ENCODE results near the gene IMPA2. TPM values are rescaled to one million over a fixed set of nuclear protein-coding genes. Genes with fewer than 3 reads are reported as not detected.

The IMPA2 gene
- total and polyA plus RNA-seq, 2 of the 8 experiments (the other 6 are each of a cell fraction or from before 2014, with no cell fraction given) = 102 to 140 TPM

DNA sequence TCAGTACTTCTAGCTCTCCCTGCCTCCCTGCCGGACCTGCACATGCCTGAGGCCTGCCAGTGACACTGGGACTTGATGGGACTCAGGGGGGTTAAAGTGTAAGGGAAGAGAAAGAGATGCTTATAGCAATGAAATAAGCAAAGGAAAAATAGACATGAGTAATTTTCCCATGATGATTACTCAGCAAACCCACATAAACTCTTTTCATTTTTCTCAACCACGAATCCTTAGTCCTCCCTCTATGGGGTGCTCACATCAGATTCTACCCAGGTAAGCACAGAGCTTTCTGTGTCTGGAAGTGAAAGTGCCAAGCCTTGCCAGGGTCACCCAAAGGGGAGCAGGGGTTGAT, 67.5 kb downstream of the IMPA2 start:
- H2BK20ac ChIP-seq (ENCODE audit: low read length) = no peak overlapping the region
- no peak overlapping the region for H3K56ac ChIP-seq (replicated peaks; ENCODE audit: insufficient read length, low read depth, low read length)
- no peaks in the 10 kb centered on the region for H3K9me3 ChIP-seq (ENCODE audit: insufficient read depth in 2 of 2, low read depth in 1 of 2, low read length in 1 of 2)
- no peak overlapping the region for H3K27ac ChIP-seq (ENCODE audit: low read depth, low read length)
- ChIA-PET CTCF (ENCODE audit: partially characterized antibody) (interaction anchor here (0.9 to 3.1 kb wide), 13 partner anchors 9 to 116 kb away, joined by 3 to 26 read pairs (median 5); no protein-coding TSS in a partner anchor), POLR2A (ENCODE audit: partially characterized antibody) (interaction anchor here (0.6 kb wide), 1 partner anchor 95 kb away, joined by 3 read pairs; no protein-coding TSS in a partner anchor)
- DNase-seq (ENCODE audit: low read depth in 1 of 2, low spot score in 2 of 2) (no peak), FAIRE-seq (no peak)
- no peaks in the 10 kb centered on the region for H3K79me1 ChIP-seq (ENCODE audit: low read depth, low read length)
- H3K79me2 ChIP-seq (ENCODE audit: control insufficient read depth in 1 of 2, insufficient read depth in 2 of 2, low read length in 2 of 2) = no peaks in the 10 kb centered on the region
- 91% methylated on average over 2 of the region's 2 CpGs; no CpG with 5 or more reads in 1 of the 2 experiments for WGBS, 2 experiments (ENCODE audit: extremely low coverage in 1 of 2, insufficient coverage in 1 of 2, insufficient read length in 1 of 2, insufficient replicate concordance in 2 of 2, low coverage in 1 of 2, low lambda C conversion rate in 2 of 2, missing lambda C conversion rate in 1 of 2)
- H4K8ac ChIP-seq (ENCODE audit: extremely low read depth, insufficient read depth, low read length) = no peak overlapping the region
- no peak overlapping the region for H3K14ac ChIP-seq (ENCODE audit: insufficient read length)
- no peak overlapping the region for H2AFZ ChIP-seq (ENCODE audit: low read length)
- H3K4me1 ChIP-seq (replicated peaks in 1 of 4; ENCODE audit: control insufficient read depth in 3 of 4, insufficient read depth in 4 of 4, low read length in 3 of 4) = peaks cover 0 to 4% (median 0%) of the 10 kb centered on the region in 4 experiments; a peak in 1 of 7 replicates
- H4K20me1 ChIP-seq (replicated peaks in 1 of 2; ENCODE audit: control insufficient read depth in 1 of 2, insufficient read depth in 2 of 2, low read length in 2 of 2) = no peaks in the 10 kb centered on the region
- H2BK15ac ChIP-seq (ENCODE audit: low read length) = no peak overlapping the region
- no peaks in the 10 kb centered on the region for H3K23me2 ChIP-seq (ENCODE audit: low read depth, low read length)
- H2BK120ac ChIP-seq (replicated peaks; ENCODE audit: low read depth, low read length) = no peak overlapping the region
- H3K4ac ChIP-seq (replicated peaks; ENCODE audit: insufficient read length, low read depth, low read length) = no peak overlapping the region
- H3K18ac ChIP-seq (ENCODE audit: extremely low read depth, low read length) = no peak overlapping the region
- H4K5ac ChIP-seq (ENCODE audit: insufficient read length, low read depth, low read length) = no peak overlapping the region
- no peak overlapping the region for H2BK5ac ChIP-seq (ENCODE audit: low read depth, low read length)
- no peak overlapping the region for H2BK12ac ChIP-seq (ENCODE audit: low read depth, low read length)
- no peak overlapping the region for H3K4me3 ChIP-seq (ENCODE audit: extremely low read depth in 1 of 4, insufficient read depth in 2 of 4, low read depth in 3 of 4, low read length in 4 of 4)
- no peak overlapping the region for H3K4me2 ChIP-seq (ENCODE audit: insufficient read depth in 1 of 2, low read depth in 2 of 2, low read length in 2 of 2)
- no peak overlapping the region for H3K9ac ChIP-seq (replicated peaks in 1 of 4; ENCODE audit: extremely low read depth in 1 of 4, low read depth in 3 of 4, low read length in 3 of 4)
- no peak overlapping the region for H2AK5ac ChIP-seq (ENCODE audit: low read depth, low read length)
- no peaks in the 10 kb centered on the region; a peak in 1 of 7 replicates for H3K27me3 ChIP-seq (replicated peaks in 1 of 4; ENCODE audit: control insufficient read depth in 3 of 4, extremely low read depth in 1 of 4, insufficient read depth in 3 of 4, low read length in 3 of 4)
- H3K36me3 ChIP-seq (ENCODE audit: control insufficient read depth in 2 of 4, insufficient read depth in 4 of 4, low read length in 3 of 4) = no peaks in the 10 kb centered on the region
- no peak overlapping the region for H4K91ac ChIP-seq (replicated peaks; ENCODE audit: insufficient read length, low read length)
- H3K23ac ChIP-seq (ENCODE audit: insufficient read length) = no peak overlapping the region
- TF ChIP-seq FOSL1 (IDR thresholded peaks at IDR 0.05; ENCODE audit: insufficient read depth, low read depth, low read length) = no peak
- TF ChIP-seq ASH2L (IDR thresholded peaks at IDR 0.05; ENCODE audit: low read length) = no peak
- TF ChIP-seq CEBPB (IDR thresholded peaks at IDR 0.05; ENCODE audit: low read depth, low read length) = no peak
- no peak for TF ChIP-seq TCF12 (IDR thresholded peaks at IDR 0.05; ENCODE audit: low read depth, low read length)
- TF ChIP-seq HDAC2 (IDR thresholded peaks at IDR 0.05; ENCODE audit: borderline replicate concordance in 1 of 2, low read depth in 2 of 2, low read length in 2 of 2) = no peak
- TF ChIP-seq RXRA (IDR thresholded peaks at IDR 0.05; ENCODE audit: insufficient read depth, low read depth, low read length) = no peak
- TF ChIP-seq SIX5 (IDR thresholded peaks at IDR 0.05; ENCODE audit: low read depth, low read length) = no peak
- no peak for TF ChIP-seq TAF1 (IDR thresholded peaks at IDR 0.05; ENCODE audit: low read depth, low read length)
- TF ChIP-seq SP4 (IDR thresholded peaks at IDR 0.05; ENCODE audit: low read length) = no peak
- no peak for TF ChIP-seq GTF2F1 (IDR thresholded peaks at IDR 0.05; ENCODE audit: borderline replicate concordance, low read depth, low read length)
- no peak for TF ChIP-seq CTBP2 (IDR thresholded peaks at IDR 0.05; ENCODE audit: borderline replicate concordance, insufficient read depth, insufficient read length, low read length)
- no peak for TF ChIP-seq KDM5A (IDR thresholded peaks at IDR 0.05; ENCODE audit: low read length)

Measured in H1 (cell line).